Mesodermal cell (in vitro differentiated cells): Measurements from ENCODE around the gene NREP.

Source experiments
- H3K27ac ChIP-seq: 2 replicates; pipeline ENCODE4 v1.7.0; 2013; ENCODE audit warnings: mild to moderate bottlenecking, low read depth, low read length, moderate library complexity; ENCODE audit not compliant: severe bottlenecking
- H3K36me3 ChIP-seq: 2 replicates; pipeline ENCODE4 v1.7.1; 2013; ENCODE audit warnings: mild to moderate bottlenecking, low read length, moderate library complexity; ENCODE audit not compliant: control insufficient read depth, insufficient read depth
- H3K4me1 ChIP-seq: one replicate; pipeline ENCODE4 v1.7.1; 2013; ENCODE audit warnings: mild to moderate bottlenecking, low read length; ENCODE audit not compliant: insufficient read depth, control insufficient read depth, poor library complexity, severe bottlenecking
- H3K4me3 ChIP-seq: 2 replicates; pipeline ENCODE4 v1.7.0; 2013; ENCODE audit warnings: low read length, control low read depth, mild to moderate bottlenecking; ENCODE audit not compliant: insufficient read depth, poor library complexity, severe bottlenecking; ENCODE audit errors: extremely low read depth
- H3K9me3 ChIP-seq: 2 replicates; pipeline ENCODE4 v1.7.1; 2013; ENCODE audit warnings: mild to moderate bottlenecking, low read length, moderate library complexity; ENCODE audit not compliant: control insufficient read depth
- WGBS, 2 experiments: methylation state at CpG; one replicate each; pipeline ENCODE4 v1.1.5; 2013; ENCODE audit warnings: missing lambda C conversion rate in 2 of 2; ENCODE audit not compliant: insufficient coverage in 2 of 2; 5-methylcytosine and 5-hydroxymethylcytosine counted together

NREP gene

DNA sequence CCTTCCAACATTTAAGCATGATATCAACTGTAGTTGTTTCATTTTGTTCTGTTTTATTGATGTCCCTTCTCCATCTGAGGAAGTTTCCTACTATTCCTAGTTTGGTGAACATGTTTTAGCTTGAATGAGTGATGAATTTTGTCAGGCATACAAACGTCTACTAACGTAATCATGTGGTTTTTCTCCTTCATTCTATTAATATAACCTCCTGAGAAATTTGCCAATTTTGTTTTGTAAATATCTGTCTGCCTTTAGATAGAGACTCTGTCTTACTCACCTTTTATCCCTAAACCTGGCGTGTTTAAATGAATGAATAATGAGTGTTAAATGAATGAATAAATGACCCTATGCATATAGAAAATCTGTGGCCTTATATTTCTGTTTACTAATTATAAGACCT is 26.5 kb upstream of the NREP start:
- Histone ChIP-seq H3K4me1 (no peaks in the 10 kb centered on the region), H3K27ac (no peak overlapping the region), H3K36me3 (no peaks in the 10 kb centered on the region), H3K4me3 (no peak overlapping the region), H3K9me3 (no peaks in the 10 kb centered on the region)
- no CpG with 5 or more reads among the region's 3 CpGs for WGBS, 2 experiments

DNA sequence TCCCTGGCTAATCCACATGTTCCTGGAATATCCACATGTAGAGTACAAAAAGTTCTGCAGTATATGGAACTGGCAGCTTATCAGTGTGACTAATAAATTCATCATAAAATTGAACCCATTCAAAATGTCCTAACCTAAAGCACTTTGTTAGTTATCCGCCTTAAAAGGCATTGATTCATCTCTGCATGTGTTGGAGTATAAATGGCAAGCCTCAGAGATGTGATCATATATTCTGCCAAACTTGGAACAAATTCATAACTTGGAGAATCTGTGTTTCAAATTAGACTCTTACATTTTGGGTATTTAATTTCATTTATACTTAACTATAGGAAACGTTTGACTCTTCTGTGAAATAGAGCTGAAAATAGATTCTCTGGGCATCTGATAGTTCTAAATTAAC is 25.2 kb upstream of the NREP start:
- H3K36me3 ChIP-seq: no peaks in the 10 kb centered on the region
- H3K4me1 ChIP-seq: no peaks in the 10 kb centered on the region
- no peak overlapping the region for H3K27ac ChIP-seq
- no peaks in the 10 kb centered on the region for H3K9me3 ChIP-seq
- WGBS, 2 experiments: no CpG with 5 or more reads among the region's 2 CpGs
- no peak overlapping the region for H3K4me3 ChIP-seq

- Histone ChIP-seq H3K36me3 (no peaks in the 10 kb centered on the region), H3K27ac (no peak overlapping the region), H3K4me1 (no peaks in the 10 kb centered on the region), H3K9me3 (no peaks in the 10 kb centered on the region), H3K4me3 (no peak overlapping the region)
- 84 to 95% methylated on average over 5 of the region's 6 CpGs for WGBS, 2 experiments
These were observed 24.2 kb upstream of the NREP start for GRCh38 chr5:111781200-111781599.

GRCh38 chr5:111779922-111780292 is 22.9 kb upstream of the NREP start:
- H3K4me1 ChIP-seq: no peaks in the 10 kb centered on the region
- WGBS, 2 experiments: 79 to 81% methylated on average over 2 to 3 of the region's 4 CpGs
- no peak overlapping the region for H3K27ac ChIP-seq

GRCh38 chr5:111779260-111779921 is 22.4 kb upstream of the NREP start:
- no peaks in the 10 kb centered on the region for H3K36me3 ChIP-seq
- no peaks in the 10 kb centered on the region for H3K9me3 ChIP-seq
- no peaks in the 10 kb centered on the region for H3K4me1 ChIP-seq
- no peak overlapping the region for H3K27ac ChIP-seq
- 88 to 96% methylated on average over 1 to 2 of the region's 3 CpGs for WGBS, 2 experiments
- no peak overlapping the region for H3K4me3 ChIP-seq

More at GRCh38 chr5:111779922-111780292, 22.9 kb upstream of the NREP start:
- no peaks in the 10 kb centered on the region for H3K9me3 ChIP-seq
- H3K4me3 ChIP-seq: no peak overlapping the region
- H3K36me3 ChIP-seq: no peaks in the 10 kb centered on the region

DNA sequence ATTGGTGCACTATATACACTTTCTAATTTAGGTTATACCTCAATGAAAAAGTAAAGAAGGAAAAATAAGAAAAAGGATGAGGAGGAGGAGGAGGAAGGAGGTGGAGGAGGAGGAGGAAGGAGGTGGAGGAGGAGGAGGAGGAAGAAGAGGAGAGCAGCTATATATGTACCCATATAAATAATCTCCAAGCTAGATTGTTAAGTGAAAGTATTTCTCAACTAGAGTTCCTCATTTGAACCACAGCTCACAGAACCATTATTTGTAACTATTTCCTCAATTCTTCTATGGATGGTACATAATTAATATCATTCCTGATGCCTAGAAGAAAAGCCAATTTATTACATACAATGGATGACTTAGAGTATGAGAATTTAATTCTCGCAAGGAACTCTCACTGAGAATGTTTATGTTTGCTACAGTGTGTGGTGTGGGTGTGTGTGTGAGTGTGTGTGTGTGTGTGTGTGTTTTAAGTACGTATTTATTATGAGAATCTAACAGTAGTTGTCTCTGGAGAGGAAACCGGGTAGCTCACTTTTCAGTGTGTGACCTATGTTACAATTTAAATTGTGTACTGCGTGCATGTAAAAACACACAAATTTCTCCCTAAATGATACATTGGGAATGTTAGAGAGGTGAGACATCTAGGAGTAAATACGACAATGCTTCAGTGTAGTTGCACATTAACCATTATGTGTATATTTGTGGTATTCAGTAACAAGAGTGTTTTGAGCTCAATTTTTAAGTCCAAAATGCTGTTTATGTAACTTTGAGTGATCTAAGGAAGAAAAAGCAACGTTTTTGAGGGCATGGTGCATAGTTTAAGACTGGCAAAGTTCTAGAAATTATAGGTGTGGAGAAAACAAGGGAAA is 20.2 kb upstream of the NREP start:
- Histone ChIP-seq H3K9me3 (no peaks in the 10 kb centered on the region), H3K4me3 (no peak overlapping the region), H3K4me1 (no peaks in the 10 kb centered on the region), H3K36me3 (no peaks in the 10 kb centered on the region), H3K27ac (no peak overlapping the region)
- WGBS, 2 experiments: 70 to 87% methylated on average over 3 to 4 of the region's 6 CpGs

DNA sequence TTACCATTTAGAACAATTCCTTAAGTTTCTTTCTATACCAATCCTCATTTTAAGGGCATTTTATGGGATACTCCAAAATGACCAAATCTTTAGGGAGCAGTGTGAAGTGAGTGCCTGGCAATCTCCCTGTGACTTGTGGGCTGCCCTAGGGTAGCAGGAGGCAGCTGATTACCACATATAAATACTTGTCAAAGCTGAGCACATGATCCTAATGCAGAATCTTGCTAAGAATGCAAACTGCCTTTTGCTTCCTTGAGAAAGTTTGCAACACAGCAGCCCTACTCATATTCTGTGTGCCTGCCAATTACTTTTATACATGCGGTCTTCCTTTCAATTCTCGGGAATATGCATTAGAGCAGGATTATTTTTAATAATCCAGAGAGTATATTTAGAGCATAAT is 18.2 kb upstream of the NREP start:
- no peaks in the 10 kb centered on the region for H3K36me3 ChIP-seq
- H3K9me3 ChIP-seq: no peaks in the 10 kb centered on the region
- no peak overlapping the region for H3K27ac ChIP-seq
- WGBS, 2 experiments: no CpG with 5 or more reads among the region's 2 CpGs
- no peak overlapping the region for H3K4me3 ChIP-seq
- H3K4me1 ChIP-seq: no peaks in the 10 kb centered on the region

- H3K4me1 ChIP-seq: no peaks in the 10 kb centered on the region
- H3K9me3 ChIP-seq: no peaks in the 10 kb centered on the region
- no peaks in the 10 kb centered on the region for H3K36me3 ChIP-seq
- WGBS, 2 experiments: 36 to 45% methylated on average over 3 to 4 of the region's 4 CpGs
- H3K4me3 ChIP-seq: no peak overlapping the region
- peak overlapping the region; percentile 36 for H3K27ac ChIP-seq
These were observed 17.5 kb upstream of the NREP start for GRCh38 chr5:111774525-111774924.

GRCh38 chr5:111772456-111773122 is 15.6 kb upstream of the NREP start:
- Histone ChIP-seq H3K36me3 (no peaks in the 10 kb centered on the region), H3K4me3 (no peak overlapping the region), H3K9me3 (no peaks in the 10 kb centered on the region), H3K4me1 (no peaks in the 10 kb centered on the region), H3K27ac (no peak overlapping the region)
- 56 to 100% methylated on average over 1 to 3 of the region's 6 CpGs for WGBS, 2 experiments

DNA sequence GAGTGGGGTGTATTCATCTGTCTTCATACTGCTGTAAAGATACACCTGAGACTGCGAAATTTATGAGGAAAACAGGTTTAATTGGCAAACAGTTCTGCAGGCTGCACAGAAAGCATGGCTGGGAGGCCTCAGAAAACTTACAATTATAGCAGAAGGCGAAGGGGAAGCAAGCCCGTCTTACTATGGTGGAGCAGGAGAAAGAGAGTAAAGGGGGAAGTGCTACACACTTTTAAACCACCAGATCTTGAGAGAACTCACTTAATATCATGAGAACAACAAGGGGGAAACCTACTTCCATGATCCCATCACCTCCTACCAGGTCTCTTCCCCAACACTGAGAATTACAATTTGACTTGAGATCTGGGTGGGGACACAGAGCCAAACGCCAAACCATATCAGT is 12.5 kb upstream of the NREP start:
- Histone ChIP-seq H3K27ac (no peak overlapping the region), H3K9me3 (no peaks in the 10 kb centered on the region), H3K36me3 (no peaks in the 10 kb centered on the region), H3K4me3 (no peak overlapping the region), H3K4me1 (no peaks in the 10 kb centered on the region)
- 83 to 100% methylated on average over 2 to 4 of the region's 4 CpGs for WGBS, 2 experiments
